ENCODE measurements around the gene OPALIN. TPM values are rescaled to one million over a fixed set of nuclear protein-coding genes. Genes with fewer than 3 reads are reported as not detected.

Gene OPALIN
- not detected for total RNA-seq

DNA sequence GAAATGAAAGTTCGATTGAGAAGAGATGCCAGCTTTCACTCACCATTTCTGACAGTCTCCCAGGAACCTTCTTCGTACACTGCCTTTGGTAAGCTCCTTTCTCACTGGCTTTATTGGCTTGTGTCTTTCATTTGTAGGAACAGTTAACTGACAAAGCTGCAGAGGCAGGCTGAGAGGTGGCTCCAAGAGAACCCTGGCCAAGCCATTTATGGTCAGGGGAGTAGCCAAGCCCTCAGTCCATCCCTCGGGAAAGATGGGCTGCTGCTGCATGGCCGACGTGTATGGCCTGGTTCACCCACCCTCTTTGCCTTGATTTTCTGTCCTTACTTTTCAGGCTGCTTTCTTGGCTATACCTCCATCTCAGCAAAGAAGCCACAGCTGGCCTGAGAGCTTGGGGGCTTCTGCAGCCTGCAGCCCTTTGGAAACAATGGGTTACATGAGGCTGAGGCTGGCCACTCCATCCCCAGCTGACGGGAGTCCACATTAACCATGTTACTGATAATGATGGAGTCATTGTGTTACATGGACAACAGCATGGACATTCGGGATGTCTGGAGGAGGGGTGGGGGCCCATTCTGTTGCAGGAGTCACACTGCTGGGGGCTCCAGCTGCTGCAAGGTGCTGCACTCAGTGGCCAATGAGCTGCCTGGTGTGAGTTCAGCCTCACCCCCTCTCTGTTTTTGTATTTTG, at the start of gene OPALIN:
TSS of gene OPALIN (minus strand) at position 152 of the 690 bp plus-strand sequence. CDS start at position 46, 106 bp downstream.
- H3K27me3 ChIP-seq (replicated peaks; ENCODE audit: insufficient read depth) = no peaks in the 10 kb centered on the region
- no peak for ATAC-seq (ENCODE audit: insufficient number of reproducible peaks, low FRiP score, low read depth)
- TF ChIP-seq CTCF (IDR thresholded peaks at IDR 0.05) = no peak

GRCh38 chr10:96408201-96408600, 49.4 kb upstream of the OPALIN start:
- no peak for ATAC-seq (ENCODE audit: insufficient number of reproducible peaks, low FRiP score, low read depth)
- H3K9me3 ChIP-seq = no peaks in the 10 kb centered on the region
- TF ChIP-seq CTCF (IDR thresholded peaks at IDR 0.05) = no peak
- H3K4me1 ChIP-seq (ENCODE audit: control insufficient read depth in 1 of 2, low read depth in 2 of 2) = peaks cover 0 to 3% of the 10 kb centered on the region in 2 donors
- no peak for DNase-seq (ENCODE audit: low spot score)
- no peaks in the 10 kb centered on the region for H3K27me3 ChIP-seq (replicated peaks; ENCODE audit: insufficient read depth)
- H3K27ac ChIP-seq = no peak overlapping the region
- H3K4me3 ChIP-seq = no peak overlapping the region
- H3K36me3 ChIP-seq = no peaks in the 10 kb centered on the region

More for the DNA sequence above, at the start of gene OPALIN:
- Histone ChIP-seq H3K27ac (no peak within 1 kb of the TSS), H3K4me1 (ENCODE audit: control insufficient read depth in 1 of 2, low read depth in 2 of 2) (no peaks in the 10 kb centered on the region), H3K9me3 (no peaks in the 10 kb centered on the region), H3K4me3 (no peak within 1 kb of the TSS), H3K36me3 (no peaks in the 10 kb centered on the region)
- DNase-seq (ENCODE audit: low spot score) = no peak

GRCh38 chr10:96407560-96408069, 48.8 kb upstream of the OPALIN start:
- no peak for TF ChIP-seq CTCF (IDR thresholded peaks at IDR 0.05)
- no peak for DNase-seq (ENCODE audit: low spot score)

DNA sequence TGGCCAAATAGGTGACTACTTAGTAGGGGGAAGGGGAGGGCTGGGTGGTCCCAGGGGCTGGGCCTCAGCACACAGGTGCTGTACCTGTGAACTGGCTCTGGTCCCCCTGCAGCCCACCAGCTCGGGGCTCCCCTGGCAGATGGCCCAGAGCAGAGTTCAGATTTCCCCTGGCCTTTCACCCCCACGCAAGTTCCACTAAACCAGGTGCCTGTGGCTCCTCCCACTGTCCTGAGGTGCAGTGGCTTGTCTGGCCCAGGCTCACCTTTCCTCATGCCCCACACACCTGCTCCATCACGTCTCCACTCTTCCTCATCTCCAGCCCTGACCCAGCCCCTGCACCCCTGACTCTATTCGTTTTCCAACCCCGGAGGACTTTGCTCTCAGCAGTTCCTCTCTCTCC, 47.3 kb upstream of the OPALIN start:
- no peaks in the 10 kb centered on the region for H3K4me1 ChIP-seq (ENCODE audit: control insufficient read depth in 1 of 2, low read depth in 2 of 2)
- no peak for TF ChIP-seq CTCF (IDR thresholded peaks at IDR 0.05)
- DNase-seq (ENCODE audit: low spot score) = no peak
- no peak overlapping the region for H3K27ac ChIP-seq
- no peaks in the 10 kb centered on the region for H3K36me3 ChIP-seq
- H3K9me3 ChIP-seq = no peaks in the 10 kb centered on the region
- no peaks in the 10 kb centered on the region for H3K27me3 ChIP-seq (replicated peaks; ENCODE audit: insufficient read depth)
- ATAC-seq (ENCODE audit: insufficient number of reproducible peaks, low FRiP score, low read depth) = no peak
- no peak overlapping the region for H3K4me3 ChIP-seq

More at GRCh38 chr10:96407560-96408069, 48.8 kb upstream of the OPALIN start:
- no peak overlapping the region for H3K4me3 ChIP-seq
- H3K4me1 ChIP-seq (ENCODE audit: control insufficient read depth in 1 of 2, low read depth in 2 of 2) = no peaks in the 10 kb centered on the region
- no peak for ATAC-seq (ENCODE audit: insufficient number of reproducible peaks, low FRiP score, low read depth)
- H3K27me3 ChIP-seq (replicated peaks; ENCODE audit: insufficient read depth) = no peaks in the 10 kb centered on the region
- H3K9me3 ChIP-seq = no peaks in the 10 kb centered on the region
- no peak overlapping the region for H3K27ac ChIP-seq
- no peaks in the 10 kb centered on the region for H3K36me3 ChIP-seq

DNA sequence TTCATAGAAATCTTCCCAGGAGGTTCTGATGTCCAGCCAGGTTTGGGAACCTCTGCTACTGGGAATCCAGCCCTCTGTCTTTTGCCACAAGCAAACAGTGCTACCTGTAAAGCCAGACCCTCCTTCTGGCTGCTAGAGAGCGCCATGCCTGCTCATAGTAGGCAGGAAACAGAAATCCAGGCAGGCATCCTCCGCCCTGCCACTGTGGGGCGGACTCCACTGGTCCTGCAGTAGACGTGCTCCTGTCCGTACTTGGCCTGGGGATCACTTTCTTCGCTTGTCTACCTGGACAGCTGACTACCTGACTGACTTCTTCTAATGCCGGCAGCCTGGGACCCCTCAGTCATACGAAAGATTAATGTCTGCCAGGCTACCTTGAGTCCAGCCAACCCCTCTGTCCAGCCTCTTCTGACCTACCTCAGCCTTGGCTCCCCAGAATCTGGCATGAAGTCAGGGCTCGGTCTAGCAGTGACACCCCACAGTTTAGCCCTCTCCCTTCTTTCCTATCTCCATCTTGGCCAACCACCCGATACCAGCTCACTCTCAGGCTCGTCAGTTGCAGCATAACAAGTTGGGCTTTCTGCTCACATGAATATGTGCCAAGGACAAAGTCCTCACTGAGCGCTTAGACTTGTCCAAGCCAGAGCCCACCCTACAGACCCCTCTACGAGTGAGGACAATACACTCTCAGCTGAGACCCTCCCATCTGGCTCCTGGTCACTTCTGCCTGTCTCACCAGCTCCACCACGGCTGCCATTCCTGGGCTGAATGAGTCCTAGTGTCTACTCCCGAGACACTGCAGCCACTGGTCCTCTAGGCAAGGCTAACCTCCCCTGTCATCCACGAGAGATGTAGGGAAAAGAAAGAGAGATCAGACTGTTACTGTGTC, 43.9 kb upstream of the OPALIN start:
- Histone ChIP-seq H3K4me3 (no peak overlapping the region), H3K27ac (no peak overlapping the region), H3K9me3 (no peaks in the 10 kb centered on the region), H3K27me3 (replicated peaks; ENCODE audit: insufficient read depth) (no peaks in the 10 kb centered on the region), H3K4me1 (ENCODE audit: control insufficient read depth in 1 of 2, low read depth in 2 of 2) (no peaks in the 10 kb centered on the region), H3K36me3 (no peaks in the 10 kb centered on the region)
- DNase-seq (ENCODE audit: low spot score) (no peak), ATAC-seq (ENCODE audit: insufficient number of reproducible peaks, low FRiP score, low read depth) (no peak)
- TF ChIP-seq CTCF (IDR thresholded peaks at IDR 0.05) = no peak
